AG04450 (cell line): ENCODE data around the gene WTIP. TPM values are rescaled to one million over a fixed set of nuclear protein-coding genes. Genes with fewer than 3 reads are reported as not detected.
"Not testable (repeated sequence)": the region's sequence is repeated elsewhere in the genome, so short reads cannot be mapped to it uniquely, and the experiment has no call there.

ENCODE experiments used
- CTCF ChIA-PET: fragments of 300-600, 350-600 bp; formaldehyde crosslinking; extraction: SDS; loops from one replicate; lab custom pipeline; 2022; ENCODE audit warnings: antibody characterized with exemption, inconsistent platforms; lab: Charles Lee
- POLR2A ChIA-PET: fragments of 350-600 bp; formaldehyde crosslinking; extraction: SDS; loops from one replicate; lab custom pipeline; 2021; ENCODE audit warnings: antibody characterized with exemption, inconsistent platforms; lab: Yijun Ruan, JAX
- DNase-seq: peaks from one replicate; pipeline ENCODE4 v3.0.0-alpha.2; 2011; ENCODE audit warnings: low read depth, low spot score
- H3K27ac ChIP-seq: one replicate; pipeline ENCODE4 v1.5.1; 2012; ENCODE audit warnings: low read depth, low read length, control low read depth
- H3K27me3 ChIP-seq: one replicate; pipeline ENCODE4 v1.6.0; 2012; ENCODE audit warnings: low read length; ENCODE audit not compliant: control insufficient read depth, insufficient read depth
- H3K4me3 ChIP-seq: 2 replicates; pipeline ENCODE4 v1.5.1; 2011; ENCODE audit warnings: mild to moderate bottlenecking, low read depth, low read length, control low read depth
- H3K9me3 ChIP-seq: 2 replicates; pipeline ENCODE4 v1.5.1; 2012; ENCODE audit warnings: low read length; ENCODE audit not compliant: control insufficient read depth, insufficient read depth
- CTCF ChIP-seq: IDR thresholded peaks from 2 replicates; pipeline ENCODE4 v1.5.1; 2011; ENCODE audit warnings: low read depth, low read length, control low read depth, inconsistent platforms
- polyA plus RNA-seq: library from polyadenylated mRNA; depleted of rRNA; stranded (reverse); fragments of >200 nt; gene quantifications from 2 replicates; pipeline ENCODE4 v1.2.3, GENCODE V29; 2011

The WTIP gene
- polyA plus RNA-seq, 1 experiment = 27.2 TPM

- CTCF ChIA-PET = interaction anchor here (1.0 to 1.1 kb wide), 3 partner anchors 9 to 36 kb away, joined by 3 read pairs; partner anchors contain the start of gene WTIP
- POLR2A ChIA-PET = interaction anchor here (1.7 kb wide), 1 partner anchor 9 kb away, joined by 4 read pairs; the partner anchor contains the start of gene WTIP
- no peaks in the 10 kb centered on the region for H3K27me3 ChIP-seq
- TF ChIP-seq CTCF = no peak
- H3K4me3 ChIP-seq = no peak overlapping the region
- DNase-seq = no peak
- no peak overlapping the region for H3K27ac ChIP-seq
- H3K9me3 ChIP-seq = no peaks in the 10 kb centered on the region
Measured at GRCh38 chr19:34471906-34472700, 9.5 kb upstream of the WTIP start.

- Histone ChIP-seq H3K9me3 (no peaks in the 10 kb centered on the region), H3K4me3 (no peak overlapping the region), H3K27me3 (no peaks in the 10 kb centered on the region), H3K27ac (no peak overlapping the region)
- TF ChIP-seq CTCF = no peak
- CTCF ChIA-PET = no interaction called here
- POLR2A ChIA-PET = interaction anchor here (1.0 kb wide), 1 partner anchor 203 kb away, joined by 3 read pairs; the partner anchor contains the start of gene ZNF302
- DNase-seq = no peak
Measured at GRCh38 chr19:34474233-34474989, 7.1 kb upstream of the WTIP start.

GRCh38 chr19:34475026-34475974 is 6.3 kb upstream of the WTIP start:
- no peak overlapping the region for H3K4me3 ChIP-seq
- no peak for TF ChIP-seq CTCF
- peak overlapping the region; percentile 73 for H3K27ac ChIP-seq
- no peaks in the 10 kb centered on the region for H3K27me3 ChIP-seq
- CTCF ChIA-PET = no interaction called here
- peak; percentile 61 for DNase-seq
- POLR2A ChIA-PET = interaction anchor here (1.0 kb wide), 1 partner anchor 202 kb away, joined by 3 read pairs; the partner anchor contains the start of gene ZNF302
- H3K9me3 ChIP-seq = no peaks in the 10 kb centered on the region

- no peak for DNase-seq
- ChIA-PET POLR2A (no interaction called here), CTCF (no interaction called here)
- no peak overlapping the region for H3K4me3 ChIP-seq
- H3K27me3 ChIP-seq = no peaks in the 10 kb centered on the region
- TF ChIP-seq CTCF = no peak
- no peaks in the 10 kb centered on the region for H3K9me3 ChIP-seq
- H3K27ac ChIP-seq = no peak overlapping the region
Measured at GRCh38 chr19:34475975-34476594, 5.5 kb upstream of the WTIP start.

- H3K27me3 ChIP-seq, H3K9me3 ChIP-seq, POLR2A ChIA-PET, H3K27ac ChIP-seq, DNase-seq, H3K4me3 ChIP-seq, CTCF ChIA-PET: not testable (repeated sequence)
Measured at GRCh38 chr19:34478496-34478895, 3.1 kb upstream of the WTIP start.
